Measurements from ENCODE around the gene AANAT. TPM values are rescaled to one million over a fixed set of nuclear protein-coding genes. Genes with fewer than 3 reads are reported as not detected.
A peak's percentile ranks its signal among the peaks of the same experiment; 100 is the strongest.

The AANAT gene
- total RNA-seq, 3 donors from 2014 or later (not counting 1 experiment from before 2014, with no cell fraction given), result 0.28 to 0.50 TPM; not detected in 1

GRCh38 chr17:76468634-76469010 is 1.2 kb downstream of the AANAT start:
- ATAC-seq (no peak), DNase-seq (no peak)
- Histone ChIP-seq H3K27me3 (ENCODE audit: control insufficient read depth, insufficient read depth, low read length) (no peaks in the 10 kb centered on the region), H3K27ac (ENCODE audit: low read length) (no peak overlapping the region), H3K36me3 (ENCODE audit: control insufficient read depth, insufficient read depth, low read length) (peaks cover 34% of the 10 kb centered on the region), H3K4me3 (ENCODE audit: low read length) (no peak overlapping the region), H3K4me1 (ENCODE audit: control insufficient read depth, insufficient read depth, low read length) (peaks cover 13% of the 10 kb centered on the region), H3K9me3 (ENCODE audit: control insufficient read depth, insufficient read depth, low read length) (no peaks in the 10 kb centered on the region)
- intact Hi-C loops (cut with micrococcal nuclease), result loop anchor here (5.0 kb wide), 2 partner anchors 79 to 154 kb away; no protein-coding TSS in a partner anchor
- no peak for TF ChIP-seq CTCF (IDR thresholded peaks at IDR 0.05)
- H3K36me3 Mint-ChIP-seq, result no peaks in the 10 kb centered on the region
- no peak overlapping the region for H3K4me3 Mint-ChIP-seq
- H3K27me3 Mint-ChIP-seq (ENCODE audit: low read depth in 2 of 2), result peaks cover 0 to 1% of the 10 kb centered on the region in 2 donors
- no peaks in the 10 kb centered on the region for H3K9me3 Mint-ChIP-seq
- H3K4me1 Mint-ChIP-seq, result peaks cover 0 to 24% of the 10 kb centered on the region in 2 donors
- peak overlapping the region in 1 of 2 donors; percentile 8 for H3K27ac Mint-ChIP-seq
- 94% methylated on average over 14 of the region's 14 CpGs for WGBS (ENCODE audit: insufficient coverage)

GRCh38 chr17:76469076-76469990 is 1.9 kb downstream of the AANAT start:
- intact Hi-C loops (cut with micrococcal nuclease), result loop anchor here (5.0 kb wide), 2 partner anchors 78 to 153 kb away; no protein-coding TSS in a partner anchor
- no peaks in the 10 kb centered on the region for H3K27me3 Mint-ChIP-seq (ENCODE audit: low read depth in 2 of 2)
- no peak for ATAC-seq

GRCh38 chr17:76469991-76470739 is 2.8 kb downstream of the AANAT start:
- Mint-ChIP-seq H3K27me3 (ENCODE audit: low read depth in 2 of 2) (no peaks in the 10 kb centered on the region), H3K4me3 (no peak overlapping the region), H3K9me3 (no peaks in the 10 kb centered on the region), H3K27ac (peak overlapping the region in 1 of 2 donors; percentile 75), H3K36me3 (no peaks in the 10 kb centered on the region), H3K4me1 (peaks cover 0 to 24% of the 10 kb centered on the region in 2 donors)
- Histone ChIP-seq H3K9me3 (ENCODE audit: control insufficient read depth, insufficient read depth, low read length) (no peaks in the 10 kb centered on the region), H3K4me1 (ENCODE audit: control insufficient read depth, insufficient read depth, low read length) (peaks cover 13% of the 10 kb centered on the region), H3K27me3 (ENCODE audit: control insufficient read depth, insufficient read depth, low read length) (no peaks in the 10 kb centered on the region), H3K36me3 (ENCODE audit: control insufficient read depth, insufficient read depth, low read length) (peaks cover 49% of the 10 kb centered on the region), H3K27ac (ENCODE audit: low read length) (no peak overlapping the region), H3K4me3 (ENCODE audit: low read length) (no peak overlapping the region)
- 92% methylated on average over 13 of the region's 13 CpGs for WGBS (ENCODE audit: insufficient coverage)
- ATAC-seq (no peak), DNase-seq (no peak)
- intact Hi-C loops (cut with micrococcal nuclease), result loop anchor here (5.0 kb wide), 2 partner anchors 77 to 152 kb away; no protein-coding TSS in a partner anchor
- TF ChIP-seq CTCF (IDR thresholded peaks at IDR 0.05), result no peak

More at GRCh38 chr17:76469076-76469990, 1.9 kb downstream of the AANAT start:
- TF ChIP-seq CTCF (IDR thresholded peaks at IDR 0.05), result no peak
- 96% methylated on average over 38 of the region's 38 CpGs for WGBS (ENCODE audit: insufficient coverage)
- peaks cover 41% of the 10 kb centered on the region for H3K36me3 ChIP-seq (ENCODE audit: control insufficient read depth, insufficient read depth, low read length)
- Mint-ChIP-seq H3K27ac (no peak overlapping the region), H3K36me3 (no peaks in the 10 kb centered on the region), H3K4me3 (no peak overlapping the region), H3K9me3 (no peaks in the 10 kb centered on the region), H3K4me1 (peaks cover 0 to 24% of the 10 kb centered on the region in 2 donors)
- no peaks in the 10 kb centered on the region for H3K9me3 ChIP-seq (ENCODE audit: control insufficient read depth, insufficient read depth, low read length)
- no peak overlapping the region for H3K27ac ChIP-seq (ENCODE audit: low read length)
- H3K4me1 ChIP-seq (ENCODE audit: control insufficient read depth, insufficient read depth, low read length), result peaks cover 13% of the 10 kb centered on the region
- DNase-seq, result no peak
- H3K27me3 ChIP-seq (ENCODE audit: control insufficient read depth, insufficient read depth, low read length), result no peaks in the 10 kb centered on the region
- H3K4me3 ChIP-seq (ENCODE audit: low read length), result no peak overlapping the region
